ENCODE data around the gene ACLY. TPM values are rescaled to one million over a fixed set of nuclear protein-coding genes. Genes with fewer than 3 reads are reported as not detected.

The ACLY gene
- total and polyA plus RNA-seq, 2 of the 13 experiments (the other 11 are each of a cell fraction or from before 2014, with no cell fraction given) = 111 to 218 TPM

- TF ChIP-seq ZBTB33 (CRISPR knock-in tag; IDR thresholded peaks at IDR 0.05) = no peak
- peak; percentile 49; the same call in 1 of the 2 replicates for TF ChIP-seq NRL (CRISPR knock-in tag; IDR thresholded peaks at IDR 0.05; ENCODE audit: borderline replicate concordance)
- TF ChIP-seq, protein P1, sequence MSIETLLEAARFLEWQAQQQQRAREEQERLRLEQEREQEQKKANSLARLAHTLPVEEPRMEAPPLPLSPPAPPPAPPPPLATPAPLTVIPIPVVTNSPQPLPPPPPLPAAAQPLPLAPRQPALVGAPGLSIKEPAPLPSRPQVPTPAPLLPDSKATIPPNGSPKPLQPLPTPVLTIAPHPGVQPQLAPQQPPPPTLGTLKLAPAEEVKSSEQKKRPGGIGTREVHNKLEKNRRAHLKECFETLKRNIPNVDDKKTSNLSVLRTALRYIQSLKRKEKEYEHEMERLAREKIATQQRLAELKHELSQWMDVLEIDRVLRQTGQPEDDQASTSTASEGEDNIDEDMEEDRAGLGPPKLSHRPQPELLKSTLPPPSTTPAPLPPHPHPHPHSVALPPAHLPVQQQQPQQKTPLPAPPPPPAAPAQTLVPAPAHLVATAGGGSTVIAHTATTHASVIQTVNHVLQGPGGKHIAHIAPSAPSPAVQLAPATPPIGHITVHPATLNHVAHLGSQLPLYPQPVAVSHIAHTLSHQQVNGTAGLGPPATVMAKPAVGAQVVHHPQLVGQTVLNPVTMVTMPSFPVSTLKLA (IDR thresholded peaks at IDR 0.05) = no peak
- TF ChIP-seq TOPORS (CRISPR knock-in tag; IDR thresholded peaks at IDR 0.05) = no peak
- TF ChIP-seq, protein P2, sequence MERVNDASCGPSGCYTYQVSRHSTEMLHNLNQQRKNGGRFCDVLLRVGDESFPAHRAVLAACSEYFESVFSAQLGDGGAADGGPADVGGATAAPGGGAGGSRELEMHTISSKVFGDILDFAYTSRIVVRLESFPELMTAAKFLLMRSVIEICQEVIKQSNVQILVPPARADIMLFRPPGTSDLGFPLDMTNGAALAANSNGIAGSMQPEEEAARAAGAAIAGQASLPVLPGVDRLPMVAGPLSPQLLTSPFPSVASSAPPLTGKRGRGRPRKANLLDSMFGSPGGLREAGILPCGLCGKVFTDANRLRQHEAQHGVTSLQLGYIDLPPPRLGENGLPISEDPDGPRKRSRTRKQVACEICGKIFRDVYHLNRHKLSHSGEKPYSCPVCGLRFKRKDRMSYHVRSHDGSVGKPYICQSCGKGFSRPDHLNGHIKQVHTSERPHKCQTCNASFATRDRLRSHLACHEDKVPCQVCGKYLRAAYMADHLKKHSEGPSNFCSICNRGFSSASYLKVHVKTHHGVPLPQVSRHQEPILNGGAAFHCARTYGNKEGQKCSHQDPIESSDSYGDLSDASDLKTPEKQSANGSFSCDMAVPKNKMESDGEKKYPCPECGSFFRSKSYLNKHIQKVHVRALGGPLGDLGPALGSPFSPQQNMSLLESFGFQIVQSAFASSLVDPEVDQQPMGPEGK (CRISPR knock-in tag; IDR thresholded peaks at IDR 0.05) = 0 out of 2 replicates have a peak, but pooled peaks have one; percentile 19
- TF ChIP-seq ZNF343 (CRISPR knock-in tag; IDR thresholded peaks at IDR 0.05) = no peak
- no peak for TF ChIP-seq ESRRA (CRISPR knock-in tag; IDR thresholded peaks at IDR 0.05; ENCODE audit: low read depth)
- no peak for TF ChIP-seq JDP2 (CRISPR knock-in tag; IDR thresholded peaks at IDR 0.05; ENCODE audit: borderline replicate concordance)
- peak; percentile 85 for TF ChIP-seq ZNF883 (CRISPR knock-in tag; IDR thresholded peaks at IDR 0.05; ENCODE audit: not compliant biosample characterization)
- peak; percentile 57 for TF ChIP-seq TEAD3 (CRISPR knock-in tag; optimal IDR thresholded peaks at IDR 0.05; ENCODE audit: borderline replicate concordance)
- TF ChIP-seq ZNF121 (CRISPR knock-in tag; IDR thresholded peaks at IDR 0.05) = peak; percentile 68; the same call in 1 of the 2 replicates
- TF ChIP-seq ZNF501 (CRISPR knock-in tag; IDR thresholded peaks at IDR 0.05) = peak; percentile 43; the same call in 1 of the 2 replicates
- TF ChIP-seq RARA (CRISPR knock-in tag; IDR thresholded peaks at IDR 0.05) = 0 out of 2 replicates have a peak, but pooled peaks have one; percentile 34
- TF ChIP-seq XRCC5 (optimal IDR thresholded peaks at IDR 0.05; ENCODE audit: low read length) = peak; percentile 71
- peak; percentile 55 for TF ChIP-seq GATAD1 (CRISPR knock-in tag; IDR thresholded peaks at IDR 0.05)
- TF ChIP-seq NPAS2 (CRISPR knock-in tag; IDR thresholded peaks at IDR 0.05; ENCODE audit: borderline replicate concordance) = no peak
- TF ChIP-seq RELA (CRISPR knock-in tag; IDR thresholded peaks at IDR 0.05) = no peak
- peak; percentile 85 for TF ChIP-seq ZBTB7A (CRISPR knock-in tag; IDR thresholded peaks at IDR 0.05)
- TF ChIP-seq KDM5B (CRISPR knock-in tag; IDR thresholded peaks at IDR 0.05; ENCODE audit: borderline replicate concordance) = 0 out of 2 replicates have a peak, but pooled peaks have one; percentile 23
- TF ChIP-seq JUNB (CRISPR knock-in tag; IDR thresholded peaks at IDR 0.05; ENCODE audit: borderline replicate concordance) = no peak
- peak; percentile 32; the same call in 1 of the 2 replicates for TF ChIP-seq HOXA3 (CRISPR knock-in tag; IDR thresholded peaks at IDR 0.05)
- peak; percentile 44; the same call in 1 of the 2 replicates for TF ChIP-seq IRF2 (CRISPR knock-in tag; IDR thresholded peaks at IDR 0.05)
- TF ChIP-seq MEF2D (CRISPR knock-in tag; IDR thresholded peaks at IDR 0.05) = 0 out of 2 replicates have a peak, but pooled peaks have one; percentile 23
- TF ChIP-seq ZNF772 (CRISPR knock-in tag; IDR thresholded peaks at IDR 0.05) = 0 out of 2 replicates have a peak, but pooled peaks have one; percentile 36
- no peak for TF ChIP-seq ELF3 (CRISPR knock-in tag; IDR thresholded peaks at IDR 0.05)
- 0 out of 2 replicates have a peak, but pooled peaks have one; percentile 22 for TF ChIP-seq GABPB1 (CRISPR knock-in tag; IDR thresholded peaks at IDR 0.05)
- TF ChIP-seq ISL2 (CRISPR knock-in tag; IDR thresholded peaks at IDR 0.05) = 0 out of 2 replicates have a peak, but pooled peaks have one; percentile 24
Measured at GRCh38 chr17:41962768-41963434, 44.1 kb upstream of the ACLY start (continued).

All from HepG2 (cell line).